ENCODE measurements around the gene SERPINB6. TPM values are rescaled to one million over a fixed set of nuclear protein-coding genes. Genes with fewer than 3 reads are reported as not detected.
"Not testable (repeated sequence)": the region's sequence is repeated elsewhere in the genome, so short reads cannot be mapped to it uniquely, and the experiment has no call there.

The SERPINB6 gene
- polyA plus RNA-seq, 1 donor = 89.2 TPM

GRCh38 chr6:2979819-2980464 is 8.6 kb upstream of the SERPINB6 start:
- no peak for DNase-seq

DNA sequence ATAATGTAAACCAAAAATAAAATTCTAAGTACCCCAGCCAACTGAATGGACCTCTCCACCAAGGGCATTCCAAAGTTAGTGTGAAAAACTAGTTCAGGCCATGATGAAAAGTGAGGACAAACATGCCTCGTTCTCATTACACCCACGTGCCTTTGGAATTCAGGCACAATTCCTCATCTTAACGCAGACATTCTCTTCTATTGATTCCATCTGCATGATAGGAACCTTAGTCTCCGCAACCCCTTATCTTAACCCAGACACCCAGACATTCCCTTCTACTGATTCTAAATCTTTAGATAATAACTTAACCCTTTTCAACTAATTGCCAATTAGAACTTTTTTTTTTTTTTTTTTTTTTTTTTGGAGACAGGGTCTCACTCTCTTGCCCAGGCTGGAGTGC is 7.6 kb upstream of the SERPINB6 start:
- no peak for DNase-seq

GRCh38 chr6:2977799-2978590 is 6.6 kb upstream of the SERPINB6 start:
- no peak for DNase-seq

DNA sequence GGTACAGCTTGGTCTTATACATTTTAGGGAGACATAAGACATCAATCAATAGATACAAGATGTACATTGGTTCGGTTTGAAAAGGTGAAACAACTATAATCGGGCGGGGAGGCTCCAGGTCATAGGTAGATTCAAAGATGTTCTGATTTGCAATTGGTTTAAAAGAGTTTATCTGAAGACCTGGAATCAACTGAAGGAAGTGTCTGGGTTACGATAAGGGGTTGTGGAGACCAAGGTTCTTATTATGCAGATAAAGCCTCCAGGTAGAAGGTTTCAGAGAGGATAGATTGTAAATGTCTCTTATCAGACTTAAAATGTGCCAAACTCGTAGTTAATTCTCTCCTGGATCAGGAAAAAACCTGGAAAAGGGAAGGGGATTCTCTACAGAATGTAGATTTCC is 5.9 kb upstream of the SERPINB6 start:
- DNase-seq = no peak

GRCh38 chr6:2976571-2977085 is 5.3 kb upstream of the SERPINB6 start:
- DNase-seq = no peak

DNA sequence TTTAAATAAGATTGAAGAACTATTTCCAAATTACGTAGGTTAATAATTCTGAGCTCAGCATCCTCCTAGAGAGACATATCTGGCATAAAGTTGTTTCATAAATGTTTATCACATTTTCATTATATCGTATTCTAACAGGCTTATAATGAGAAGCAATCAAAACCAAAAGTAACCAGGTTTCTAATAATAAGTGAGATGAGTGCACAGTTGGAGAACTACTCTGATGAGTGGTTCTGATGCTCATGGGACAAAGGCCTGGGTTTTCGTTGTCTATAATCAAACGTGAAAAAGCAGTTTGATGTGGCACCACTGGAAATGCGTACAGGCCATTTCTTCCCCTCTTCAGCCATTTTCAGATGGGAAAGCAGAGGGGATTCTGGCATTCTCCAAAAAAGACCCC is 4.7 kb upstream of the SERPINB6 start:
- no peak for DNase-seq

- no peak for DNase-seq
These were observed 2.3 kb upstream of the SERPINB6 start for GRCh38 chr6:2973676-2974075.

DNA sequence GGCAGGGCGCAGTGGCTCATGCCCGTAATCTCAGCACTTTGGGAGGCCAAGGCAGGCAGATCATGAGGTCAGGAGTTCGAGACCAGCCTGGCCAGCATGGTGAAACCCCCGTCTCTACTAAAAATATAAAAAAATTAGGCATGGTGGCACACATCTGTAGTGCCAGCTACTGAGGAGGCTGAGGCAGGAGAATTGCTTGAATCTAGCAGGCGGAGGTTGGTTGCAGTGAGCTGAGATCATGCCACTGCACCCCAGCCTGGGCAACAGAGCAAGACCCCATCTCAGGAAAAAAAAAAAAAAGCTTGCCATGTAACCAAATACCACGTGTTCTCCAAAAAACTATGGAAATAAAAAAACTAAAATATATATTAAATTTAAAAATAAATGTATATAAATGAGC is 1.8 kb upstream of the SERPINB6 start:
- DNase-seq = not testable (repeated sequence)

DNA sequence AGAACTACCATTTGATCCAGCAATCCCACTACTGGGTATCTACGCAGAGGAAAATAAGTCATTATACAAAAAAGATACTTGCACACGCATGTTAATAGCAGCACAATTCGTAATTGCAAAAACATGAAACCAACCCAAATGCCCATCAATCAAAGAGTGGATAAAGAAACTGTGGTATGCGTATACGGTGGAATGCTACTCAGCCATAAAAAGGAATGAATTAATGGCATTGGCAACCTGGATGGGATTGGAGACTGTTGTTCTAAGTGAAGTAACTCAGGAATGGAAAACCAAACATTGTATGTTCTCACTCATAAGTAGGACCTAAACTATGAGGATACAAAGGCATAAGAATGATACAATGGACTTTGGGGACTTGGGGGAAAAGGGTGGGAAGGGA is 1.3 kb upstream of the SERPINB6 start:
- DNase-seq = not testable (repeated sequence)

- DNase-seq = not testable (repeated sequence)
These were observed 786 bp upstream of the SERPINB6 start for GRCh38 chr6:2972219-2972487.

GRCh38 chr6:2970753-2971419 is 481 bp downstream of the SERPINB6 start:
- DNase-seq = no peak

DNA sequence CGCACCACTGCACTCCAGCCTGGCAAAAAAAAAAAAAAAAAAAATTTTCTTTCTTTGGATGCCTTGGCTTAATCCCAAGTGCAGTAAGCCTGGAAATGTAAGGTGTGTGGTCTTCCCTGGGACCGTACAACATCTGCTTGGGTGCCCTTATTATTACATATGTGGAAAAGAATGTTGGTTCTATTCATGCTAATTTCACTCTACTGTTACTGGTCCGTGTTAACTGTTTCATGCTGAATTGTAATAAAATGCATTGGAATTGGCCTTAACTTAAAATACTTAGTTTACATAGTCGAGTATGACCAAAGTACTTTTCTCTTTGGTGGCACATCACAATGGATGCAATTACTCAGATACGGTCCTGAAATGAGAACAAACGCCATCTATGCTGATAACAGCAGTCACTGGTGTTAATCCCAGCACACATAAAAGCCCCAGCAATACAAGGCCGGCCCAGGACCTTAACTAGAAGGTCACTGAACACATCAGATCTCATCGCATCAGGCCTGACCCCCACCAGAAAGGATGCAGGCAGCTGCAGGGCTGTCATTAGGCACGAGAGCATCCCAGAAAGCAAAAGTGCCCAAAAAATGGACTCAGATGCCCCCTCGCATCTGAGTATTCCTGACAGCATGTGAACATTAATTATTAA is 1.2 kb downstream of the SERPINB6 start:
- no peak for DNase-seq

- DNase-seq = no peak
These were observed 1.8 kb downstream of the SERPINB6 start for GRCh38 chr6:2969549-2969948.

DNA sequence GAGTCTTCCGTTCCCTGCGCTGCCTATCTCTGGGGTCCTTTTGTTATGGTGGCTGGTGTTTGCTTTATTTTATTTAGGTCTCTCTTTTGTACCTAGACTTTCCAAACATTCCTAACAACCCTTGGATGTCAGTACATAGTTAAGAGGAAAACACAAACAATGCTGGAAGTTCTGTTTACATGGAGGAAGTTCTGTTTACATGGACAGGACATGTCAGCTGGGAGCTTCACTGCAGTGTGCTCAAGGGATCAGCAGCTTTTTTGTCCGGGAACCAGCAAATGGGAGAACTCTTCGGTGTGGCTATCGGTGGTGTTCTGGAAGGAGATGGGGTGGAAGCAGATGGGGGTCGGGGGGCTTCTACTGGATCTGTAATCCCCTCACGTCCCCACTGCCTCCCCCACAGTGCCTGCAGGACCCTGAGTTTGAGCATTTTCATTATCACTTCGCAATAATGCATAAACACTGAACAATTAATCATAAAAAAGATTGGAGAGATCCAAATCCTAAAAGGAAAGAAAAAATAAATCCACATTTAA is 2.7 kb downstream of the SERPINB6 start:
- no peak for DNase-seq

DNA sequence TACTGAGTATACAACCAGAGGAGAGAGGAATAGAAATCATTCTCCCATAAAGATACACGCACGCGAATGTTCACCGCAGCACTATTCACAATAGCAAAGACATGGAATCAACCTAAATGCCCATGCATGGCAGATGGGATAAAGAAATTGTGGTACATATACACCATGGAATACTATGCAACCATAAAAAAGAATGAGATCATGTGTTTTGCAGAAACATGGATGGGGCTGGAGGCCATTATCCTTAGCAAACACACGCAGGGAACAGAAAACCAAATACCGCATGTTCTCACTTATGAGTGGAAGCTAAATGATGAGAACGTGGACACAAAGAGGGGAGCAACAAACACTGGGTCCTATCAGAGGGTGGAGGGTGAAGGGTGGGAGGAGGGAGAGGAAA is 3.4 kb downstream of the SERPINB6 start:
- no peak for DNase-seq

GRCh38 chr6:2966347-2966746 is 5.0 kb downstream of the SERPINB6 start:
- DNase-seq = no peak

DNA sequence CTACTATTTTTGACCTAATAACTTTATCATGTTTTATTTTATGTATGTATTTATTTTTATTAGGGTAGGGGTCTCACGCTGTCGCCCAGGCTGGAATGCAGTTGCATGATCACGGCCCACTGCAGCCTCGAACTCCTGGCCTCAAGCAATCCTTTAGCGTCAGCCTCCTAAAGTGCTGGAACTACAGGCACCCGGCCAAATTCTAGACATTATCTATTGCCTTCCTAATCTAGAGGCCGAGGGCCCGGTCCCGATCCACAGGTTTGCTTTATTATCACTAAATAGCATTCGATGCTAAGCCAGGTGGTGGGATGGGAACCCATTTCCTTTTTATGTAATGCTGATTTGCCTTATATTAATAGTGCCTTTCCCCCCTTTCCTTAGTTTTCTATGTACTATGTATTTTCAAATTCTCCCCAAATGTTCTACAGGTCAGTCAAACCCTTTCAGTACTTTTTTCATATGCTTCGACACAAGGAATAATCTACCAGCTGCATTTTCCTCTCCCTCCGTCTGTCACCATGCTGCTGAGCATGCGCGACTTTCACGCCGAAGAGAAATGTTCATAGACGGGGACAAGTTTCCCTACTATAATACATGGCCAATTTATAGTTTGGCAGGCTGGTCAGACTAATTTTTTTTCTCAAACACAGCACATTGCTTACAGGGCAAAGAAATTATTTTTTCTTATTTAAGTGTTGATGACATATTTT is 6.4 kb downstream of the SERPINB6 start:
- DNase-seq = no peak

- no peak for DNase-seq
These were observed 7.6 kb downstream of the SERPINB6 start for GRCh38 chr6:2963756-2964155.

- no peak for DNase-seq
These were observed 8.7 kb downstream of the SERPINB6 start for GRCh38 chr6:2962636-2963035.

DNA sequence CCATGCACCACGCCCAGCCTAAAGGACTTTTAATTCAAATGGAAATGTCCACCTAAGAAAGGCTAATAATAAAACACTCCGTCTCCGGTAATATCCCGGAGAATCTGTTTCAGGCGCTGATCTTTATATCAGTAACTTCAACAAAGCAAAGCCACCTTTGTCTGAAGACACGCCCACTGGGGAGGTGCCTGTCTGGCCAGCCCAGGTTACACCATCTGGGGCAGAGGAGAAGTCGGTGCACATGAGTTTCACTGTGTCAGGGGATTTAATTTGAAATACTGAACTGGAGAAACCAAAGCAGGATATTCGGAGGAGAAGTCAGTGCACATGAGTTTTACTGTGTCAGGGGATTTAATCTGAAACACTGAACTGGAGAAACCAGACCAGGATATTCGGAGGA is 9.4 kb downstream of the SERPINB6 start:
- DNase-seq = no peak

GRCh38 chr6:2961506-2961905 is 9.9 kb downstream of the SERPINB6 start:
- DNase-seq = no peak

- no peak for DNase-seq
These were observed 10.4 kb downstream of the SERPINB6 start for GRCh38 chr6:2960935-2961334.
